Ishikawa (cell line): ENCODE results near the gene TNFSF18.

Experiments
- CEBPB ChIP-seq: IDR thresholded peaks from 2 replicates; pipeline ENCODE4 v1.6.1; 2012
- CREB1 ChIP-seq: IDR thresholded peaks from 2 replicates; pipeline ENCODE4 v1.6.1; 2012; ENCODE audit warnings: low read depth
- EGR1 ChIP-seq: IDR thresholded peaks from 2 replicates; pipeline ENCODE4 v1.6.1; 2012
- EP300 ChIP-seq: IDR thresholded peaks from 2 replicates; pipeline ENCODE4 v1.6.1; 2012; ENCODE audit warnings: borderline replicate concordance
- FOXM1 ChIP-seq: IDR thresholded peaks from 2 replicates; pipeline ENCODE4 v1.6.1; 2012; ENCODE audit warnings: low read depth, borderline replicate concordance
- MAX ChIP-seq: IDR thresholded peaks from 2 replicates; pipeline ENCODE4 v1.6.1; 2012
- NFIC ChIP-seq: IDR thresholded peaks from 2 replicates; pipeline ENCODE4 v1.6.1; 2012
- RAD21 ChIP-seq: IDR thresholded peaks from 2 replicates; pipeline ENCODE4 v1.6.1; 2012; ENCODE audit warnings: low read depth
- REST ChIP-seq: IDR thresholded peaks from 2 replicates; pipeline ENCODE4 v1.6.1; 2012; ENCODE audit warnings: low read depth, mild to moderate bottlenecking
- TAF1 ChIP-seq: IDR thresholded peaks from 2 replicates; pipeline ENCODE4 v1.6.1; 2012; ENCODE audit warnings: low read depth, mild to moderate bottlenecking
- TCF12 ChIP-seq: IDR thresholded peaks from 2 replicates; pipeline ENCODE4 v1.6.1; 2012; ENCODE audit warnings: low read depth
- TEAD4 ChIP-seq: IDR thresholded peaks from 2 replicates; pipeline ENCODE4 v1.6.1; 2012
- YY1 ChIP-seq: IDR thresholded peaks from 2 replicates; pipeline ENCODE4 v1.6.1; 2012; ENCODE audit warnings: low read depth
- ZBTB7A ChIP-seq: IDR thresholded peaks from 2 replicates; pipeline ENCODE4 v1.6.1; 2012; ENCODE audit warnings: low read depth

GRCh38 chr1:173050865-173051264, at the start of gene TNFSF18:
- TF ChIP-seq REST (no peak), EGR1 (no peak), CEBPB (no peak), ZBTB7A (no peak), TEAD4 (no peak), YY1 (no peak), TCF12 (no peak), CREB1 (no peak), TAF1 (no peak), FOXM1 (no peak), MAX (no peak), EP300 (no peak), RAD21 (no peak), NFIC (peak; percentile 33; the same call in 1 of the 2 replicates)
